Small intestine (tissue), 16 donors: Measurements from ENCODE around the gene LCNL1. TPM values are rescaled to one million over a fixed set of nuclear protein-coding genes. Genes with fewer than 3 reads are reported as not detected.

Source experiments
- DNase-seq, 2 donors: peaks; one replicate each; pipeline versions ENCODE4 v3.0.0 to v3.0.0-alpha.2; 2013
- FAIRE-seq: peaks from 2 replicates; lab custom pipeline; 2012; peaks lifted over from hg19 to GRCh38; lab: Jason Lieb, UNC
- H3K27ac ChIP-seq, 3 donors: one replicate each; pipeline ENCODE4 v1.5.1; 2013; ENCODE audit warnings: low read length in 2 of 3, mild to moderate bottlenecking in 2 of 3, control low read depth in 1 of 3, inconsistent platforms in 1 of 3, low read depth in 1 of 3, moderate library complexity in 1 of 3
- H3K27me3 ChIP-seq, 3 donors: one replicate each; pipeline ENCODE4 v1.6.1; 2013; ENCODE audit warnings: low read length in 3 of 3, inconsistent platforms in 1 of 3; ENCODE audit not compliant: control insufficient read depth in 3 of 3, insufficient read depth in 3 of 3
- H3K36me3 ChIP-seq, 3 donors: one replicate each; pipeline ENCODE4 v1.6.1; 2013; ENCODE audit warnings: low read length in 3 of 3, inconsistent platforms in 1 of 3, low read depth in 1 of 3, mild to moderate bottlenecking in 1 of 3, moderate library complexity in 1 of 3; ENCODE audit not compliant: control insufficient read depth in 3 of 3, insufficient read depth in 2 of 3
- H3K4me1 ChIP-seq, 3 donors: one replicate each; pipeline ENCODE4 v1.6.1; 2013; ENCODE audit warnings: low read length in 2 of 3, inconsistent platforms in 1 of 3, low read depth in 1 of 3, mild to moderate bottlenecking in 1 of 3, moderate library complexity in 1 of 3; ENCODE audit not compliant: control insufficient read depth in 3 of 3, insufficient read depth in 2 of 3
- H3K4me3 ChIP-seq, 3 donors: one replicate each; pipeline ENCODE4 v1.5.1; 2013; ENCODE audit warnings: low read length in 3 of 3, control low read depth in 1 of 3, inconsistent platforms in 1 of 3, low read depth in 1 of 3, mild to moderate bottlenecking in 1 of 3, moderate library complexity in 1 of 3
- H3K9me3 ChIP-seq, 2 donors: one replicate each; pipeline ENCODE4 v1.6.1; 2013; ENCODE audit warnings: low read depth in 1 of 2, low read length in 1 of 2; ENCODE audit not compliant: control insufficient read depth in 2 of 2, insufficient read depth in 1 of 2
- WGBS, 3 donors: extraction: QIAGEN DNeasy Blood & Tissue Kit; methylation state at CpG; one replicate each; pipeline ENCODE4 v1.1.7; 2013; 5-methylcytosine and 5-hydroxymethylcytosine counted together
- long read RNA-seq, 10 donors: transcript quantifications; one replicate each; lab custom pipeline, GENCODE V29; 2026
- polyA plus RNA-seq, 4 donors: library from polyadenylated mRNA; stranded (reverse) in 3 of 4; unstranded in 1 of 4; fragments of 200-250 nt in 3 of 4; fragments of 120-200 nt in 1 of 4; gene quantifications; one replicate each; pipeline versions ENCODE4 v1.2.1 to v1.2.3, GENCODE V29; 2013
- donor health status: healthy with polysubstance abuse.
- donor health status: control.
- donor health status: control.
- donor health status: Bipolar disorder and iron deficiency.
- donor health status: healthy.

The LCNL1 gene
- polyA plus RNA-seq = under 1 TPM in 2 of 4 donors, not detected in 2; 0.07 to 0.16 TPM
- long read RNA-seq, donor 1 = 0 reads
- long read RNA-seq, donor 2 = 0 reads
- long read RNA-seq, donor 3 = 0 reads
- long read RNA-seq, donor 4 = 0 reads
- long read RNA-seq, donor 5 = 0 reads
- long read RNA-seq, donor 6 = 0 reads
- long read RNA-seq, donor 7 = 0 reads
- long read RNA-seq, donor 8 = 0 reads
- long read RNA-seq, donor 9 = 0 reads
- long read RNA-seq, donor 10 = 0 reads

- Histone ChIP-seq H3K4me1 (peaks cover 0 to 5% (median 0%) of the 10 kb centered on the region in 3 donors), H3K27ac (no peak within 1 kb of the TSS), H3K9me3 (no peaks in the 10 kb centered on the region), H3K4me3 (no peak within 1 kb of the TSS), H3K36me3 (no peaks in the 10 kb centered on the region), H3K27me3 (peaks cover 3 to 44% (median 6%) of the 10 kb centered on the region in 3 donors)
- DNase-seq (no peak), FAIRE-seq (no peak)
- WGBS, 3 donors = 68 to 82% (median 69%) methylated on average over 18 of the region's 18 CpGs
Measured at GRCh38 chr9:136982232-136983051, at the start of gene LCNL1. Gene LCNL1, plus strand, starts transcription at chr9:136982993. Its CDS starts 594 bp downstream, at chr9:136983587.

GRCh38 chr9:136934277-136934676 lies 48.5 kb upstream of the LCNL1 start:
- DNase-seq = no peak
- no peak for FAIRE-seq
- 83 to 93% (median 88%) methylated on average over 3 of the region's 3 CpGs for WGBS, 3 donors

GRCh38 chr9:136935651-136936050 lies 47.1 kb upstream of the LCNL1 start:
- Histone ChIP-seq H3K36me3 (peaks cover 7 to 40% (median 9%) of the 10 kb centered on the region in 3 donors), H3K4me3 (no peak overlapping the region), H3K27ac (no peak overlapping the region), H3K27me3 (no peaks in the 10 kb centered on the region), H3K9me3 (peaks cover 0 to 3% of the 10 kb centered on the region in 2 donors), H3K4me1 (no peaks in the 10 kb centered on the region)
- no peak for DNase-seq
- no peak for FAIRE-seq
- WGBS, 3 donors = 85 to 95% (median 92%) methylated on average over 3 of the region's 3 CpGs

More at GRCh38 chr9:136934277-136934676, 48.5 kb upstream of the LCNL1 start:
- Histone ChIP-seq H3K4me3 (no peak overlapping the region), H3K4me1 (no peaks in the 10 kb centered on the region), H3K27me3 (no peaks in the 10 kb centered on the region), H3K36me3 (peaks cover 0 to 32% (median 5%) of the 10 kb centered on the region in 3 donors), H3K27ac (no peak overlapping the region), H3K9me3 (peaks cover 0 to 3% of the 10 kb centered on the region in 2 donors)

GRCh38 chr9:136936645-136937170 lies 46.1 kb upstream of the LCNL1 start:
- Histone ChIP-seq H3K4me3 (no peak overlapping the region), H3K4me1 (no peaks in the 10 kb centered on the region), H3K27ac (no peak overlapping the region), H3K27me3 (no peaks in the 10 kb centered on the region), H3K36me3 (peaks cover 17 to 51% (median 17%) of the 10 kb centered on the region in 3 donors), H3K9me3 (peaks cover 0 to 3% of the 10 kb centered on the region in 2 donors)
- DNase-seq (no peak), FAIRE-seq (no peak)
- WGBS, 3 donors = 89 to 94% (median 91%) methylated on average over 8 of the region's 8 CpGs

- 89 to 95% (median 92%) methylated on average over 15 of the region's 15 CpGs for WGBS, 3 donors
- DNase-seq (no peak), FAIRE-seq (no peak)
- Histone ChIP-seq H3K9me3 (peaks cover 0 to 3% of the 10 kb centered on the region in 2 donors), H3K27ac (no peak overlapping the region), H3K4me1 (no peaks in the 10 kb centered on the region), H3K4me3 (no peak overlapping the region), H3K27me3 (no peaks in the 10 kb centered on the region), H3K36me3 (peaks cover 21 to 58% (median 23%) of the 10 kb centered on the region in 3 donors)
Measured at GRCh38 chr9:136937186-136938001, 45.4 kb upstream of the LCNL1 start.

GRCh38 chr9:136939431-136939995 lies 43.3 kb upstream of the LCNL1 start:
- WGBS, 3 donors = 92 to 94% (median 92%) methylated on average over 28 of the region's 28 CpGs
- Histone ChIP-seq H3K36me3 (peaks cover 21 to 65% (median 23%) of the 10 kb centered on the region in 3 donors), H3K9me3 (no peaks in the 10 kb centered on the region), H3K27ac (no peak overlapping the region), H3K4me3 (no peak overlapping the region), H3K4me1 (peaks cover 0 to 11% (median 2%) of the 10 kb centered on the region in 3 donors), H3K27me3 (no peaks in the 10 kb centered on the region)
- DNase-seq (no peak), FAIRE-seq (no peak)

- DNase-seq (no peak), FAIRE-seq (no peak)
- WGBS, 3 donors = 74 to 78% (median 77%) methylated on average over 16 of the region's 16 CpGs
- Histone ChIP-seq H3K4me3 (no peak overlapping the region), H3K27me3 (no peaks in the 10 kb centered on the region), H3K27ac (no peak overlapping the region), H3K4me1 (peaks cover 0 to 14% (median 2%) of the 10 kb centered on the region in 3 donors), H3K36me3 (peaks cover 21 to 60% (median 23%) of the 10 kb centered on the region in 3 donors), H3K9me3 (no peaks in the 10 kb centered on the region)
Measured at GRCh38 chr9:136939996-136940525, 42.7 kb upstream of the LCNL1 start.
